GM21381 (cell line): ENCODE data around the gene MLH1.

Experiments
- ATAC-seq: cut with Tn5 transposase; IDR thresholded peaks from one replicate; pipeline ENCODE4 v1.9.1; 2021; ENCODE audit warnings: mild to moderate bottlenecking, moderate library complexity; ENCODE audit not compliant: unreplicated experiment

Gene MLH1

DNA sequence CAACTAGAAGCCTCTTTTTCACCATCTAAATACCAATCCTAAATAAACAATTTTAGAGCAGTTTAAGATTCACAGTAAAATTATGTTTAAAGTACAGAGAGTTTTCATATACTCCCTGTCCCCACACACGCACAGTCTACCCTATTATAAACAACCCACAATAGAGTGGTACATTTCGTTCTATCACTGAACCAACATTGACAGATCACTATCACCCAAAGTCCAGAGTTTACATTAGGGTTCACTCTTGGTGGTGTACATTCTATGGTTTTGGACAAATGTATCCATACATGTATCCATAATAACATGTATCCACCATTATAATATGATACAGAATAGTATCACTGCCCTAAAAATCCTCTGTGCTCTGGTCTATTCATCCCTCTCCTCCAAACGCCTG lies 89.0 kb downstream of the MLH1 start:
- ATAC-seq, result no peak

DNA sequence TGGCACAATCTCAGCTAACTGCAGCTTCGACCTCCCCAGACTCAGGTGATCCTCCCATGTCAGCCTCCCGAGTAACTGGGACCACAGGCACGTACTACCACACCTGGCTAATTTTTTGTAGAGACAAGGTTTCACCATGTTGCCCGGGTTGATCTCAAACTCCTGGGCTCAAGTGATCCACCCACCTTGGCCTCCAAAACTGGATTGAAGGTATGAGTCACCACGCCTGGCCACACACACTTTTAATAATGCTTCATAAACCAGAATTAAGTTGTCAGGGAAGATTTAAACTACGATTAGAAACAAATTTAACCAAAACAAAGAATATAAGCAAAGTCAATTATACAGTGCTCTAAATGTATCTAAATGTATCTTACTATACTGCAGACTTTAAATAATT lies 93.6 kb downstream of the MLH1 start:
- ATAC-seq, result no peak

DNA sequence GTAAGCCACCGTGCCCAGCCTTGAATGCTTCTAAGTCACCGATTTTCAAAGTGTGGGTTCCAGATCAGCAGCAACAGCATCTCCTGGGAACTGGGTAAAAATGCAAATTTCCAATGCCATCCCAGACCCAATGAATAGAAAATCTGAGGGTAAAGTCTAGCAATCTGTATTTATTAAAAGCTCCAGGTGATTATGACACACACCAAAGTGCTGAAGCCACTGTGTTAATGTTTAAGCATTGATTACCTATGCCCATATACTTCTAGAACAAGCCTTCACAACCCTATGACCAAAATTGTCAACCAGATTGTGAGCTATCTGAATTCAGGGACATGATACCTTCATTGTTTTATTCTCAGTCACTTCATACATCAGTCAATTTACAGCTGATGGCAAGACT lies 94.6 kb downstream of the MLH1 start:
- no peak for ATAC-seq

DNA sequence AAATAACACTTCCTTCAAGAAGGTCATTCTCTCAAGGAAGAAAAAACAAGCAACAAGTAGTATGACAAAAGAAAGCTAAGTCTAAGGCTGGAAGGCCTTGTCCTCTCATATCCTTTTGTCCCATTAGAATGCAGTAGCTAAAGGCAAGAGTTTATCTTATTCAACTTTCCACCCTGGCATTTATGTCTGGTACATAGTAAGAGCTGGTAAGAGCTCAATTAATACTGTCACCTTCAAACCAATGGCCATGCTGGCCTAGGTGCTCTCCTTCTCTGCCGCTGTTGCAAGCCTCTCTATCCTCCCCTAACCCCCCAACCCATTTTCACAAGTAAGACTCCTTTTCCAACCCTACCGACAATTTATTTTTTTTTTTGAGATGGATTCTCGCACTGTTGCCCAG lies 99.2 kb downstream of the MLH1 start:
- no peak for ATAC-seq

DNA sequence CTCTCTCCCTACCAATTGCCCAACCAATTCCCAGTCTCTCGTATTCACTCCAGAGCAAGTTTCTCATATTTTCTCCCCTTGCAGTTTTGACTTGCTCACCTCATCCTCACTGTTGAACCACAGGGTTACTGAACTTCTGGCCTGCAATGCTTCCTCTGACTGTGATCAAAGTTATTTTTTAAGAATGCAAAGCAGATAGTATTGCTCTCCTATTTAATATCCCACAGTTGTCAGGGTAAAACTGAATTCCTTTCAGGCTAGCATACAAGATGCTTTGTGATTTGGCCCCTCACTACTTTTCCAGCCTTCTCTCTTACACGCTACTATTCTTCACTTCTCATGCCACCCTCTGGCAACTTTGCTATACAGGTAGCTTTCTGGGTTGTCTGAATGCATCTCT lies 100.2 kb downstream of the MLH1 start:
- no peak for ATAC-seq

DNA sequence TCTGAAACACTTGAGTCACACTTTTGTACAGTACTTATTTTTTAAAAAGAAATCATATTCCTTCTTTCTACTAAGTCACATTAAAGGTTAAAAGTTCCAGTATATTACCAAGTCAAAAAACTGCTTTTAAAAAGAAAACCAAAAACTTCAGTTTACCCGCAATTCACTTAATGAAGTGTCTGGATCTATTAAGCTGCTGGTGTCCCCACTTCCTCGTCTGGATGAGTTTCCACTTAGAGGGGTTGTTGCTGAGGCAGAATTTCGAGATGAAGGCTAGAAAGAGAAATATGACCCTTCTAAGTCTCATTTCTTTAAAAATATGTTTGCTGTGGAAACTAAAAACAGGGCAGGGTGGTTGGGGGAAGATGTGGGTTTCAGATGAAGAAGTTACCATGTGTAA lies 101.3 kb downstream of the MLH1 start:
- no peak for ATAC-seq

DNA sequence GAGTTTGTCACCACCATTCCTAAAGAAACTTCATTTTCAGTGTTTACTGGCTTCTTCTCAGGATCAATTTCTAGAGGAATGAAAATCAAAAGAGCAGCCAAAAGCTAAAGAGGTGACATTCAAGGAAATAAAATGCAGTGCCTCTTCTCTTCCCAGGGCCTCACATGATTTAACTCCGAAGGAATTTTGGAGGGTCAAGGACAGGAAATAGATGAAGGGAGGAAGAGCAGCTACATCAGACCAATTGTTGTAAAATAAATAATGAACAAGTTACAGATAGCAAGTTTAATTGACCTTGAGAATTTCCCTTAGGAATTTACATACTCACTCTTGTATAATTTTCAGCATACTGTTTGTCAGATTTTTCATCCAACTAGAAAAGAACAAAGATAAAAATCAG lies 103.0 kb downstream of the MLH1 start:
- ATAC-seq, result no peak

DNA sequence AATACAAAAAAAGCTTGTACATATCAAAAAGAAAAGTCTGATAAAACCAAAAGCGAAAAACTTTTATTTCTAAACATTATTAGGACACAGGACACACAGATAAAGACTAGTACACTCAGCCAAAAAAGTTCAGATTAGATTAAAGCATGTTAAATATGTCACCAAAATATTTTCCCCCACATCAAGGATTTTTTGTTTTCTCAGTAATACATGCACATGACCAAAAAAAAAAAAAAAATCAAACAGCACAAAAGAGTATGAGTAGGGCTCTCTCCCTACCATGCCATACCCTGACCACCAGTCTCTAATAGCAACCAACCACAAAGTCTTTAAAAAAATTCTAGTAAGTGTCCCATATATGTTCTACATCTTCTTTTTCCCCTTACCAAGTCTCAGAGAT lies 103.7 kb downstream of the MLH1 start:
- ATAC-seq, result no peak

DNA sequence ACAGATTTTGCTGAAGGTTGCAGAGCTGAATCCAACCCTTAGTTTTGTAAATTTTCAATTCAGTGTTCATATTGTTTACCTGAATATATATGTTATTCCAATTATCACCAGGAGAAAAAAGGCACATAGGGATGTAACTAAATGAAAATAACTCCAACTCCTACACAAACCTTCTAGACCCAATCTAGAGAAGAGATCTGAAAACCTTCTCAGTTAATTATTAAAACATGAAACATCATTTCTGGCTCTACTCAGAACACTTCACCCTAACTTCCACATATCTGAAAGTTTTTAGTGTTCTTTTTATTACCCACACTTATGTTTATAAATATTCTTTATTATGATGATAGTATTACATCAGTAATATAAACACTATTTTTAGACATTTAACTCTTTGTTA lies 104.5 kb downstream of the MLH1 start:
- peak; percentile 49 for ATAC-seq

DNA sequence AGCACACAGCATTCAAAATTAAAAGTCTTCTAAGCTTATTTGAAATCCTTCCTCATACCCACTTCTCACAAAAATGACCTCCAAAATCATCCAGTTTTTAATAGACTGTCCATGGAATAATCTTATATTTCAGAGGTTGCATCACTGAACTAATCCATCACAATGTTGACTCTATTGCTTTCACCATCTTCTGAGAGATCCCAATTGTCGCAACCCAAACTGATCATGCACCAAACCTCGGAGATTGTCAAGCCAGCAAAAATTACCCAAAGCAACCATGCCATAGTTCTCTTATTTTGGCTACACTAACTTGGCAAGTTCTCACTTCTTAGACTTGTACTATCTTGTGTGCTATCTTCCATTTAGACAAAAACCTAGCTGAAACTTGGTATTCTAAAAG lies 105.6 kb downstream of the MLH1 start:
- no peak for ATAC-seq

DNA sequence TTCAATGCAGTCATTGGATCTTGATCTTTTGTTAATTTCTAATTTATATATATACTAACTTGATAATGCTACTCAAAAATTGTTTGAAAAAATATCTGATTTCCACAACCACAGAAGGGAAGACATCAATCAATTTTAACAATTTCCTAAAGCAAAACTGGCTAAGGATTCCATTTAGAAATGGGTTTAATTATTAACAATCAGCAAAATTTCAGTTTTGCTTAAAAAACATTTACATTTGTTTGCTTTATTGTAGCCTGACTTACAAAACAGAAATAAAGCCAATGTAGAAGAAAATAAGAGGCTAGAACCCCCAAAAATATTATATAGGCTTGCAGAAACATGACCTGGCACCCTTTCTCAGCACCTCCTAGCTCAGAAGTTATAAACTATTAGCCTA lies 106.2 kb downstream of the MLH1 start:
- no peak for ATAC-seq

DNA sequence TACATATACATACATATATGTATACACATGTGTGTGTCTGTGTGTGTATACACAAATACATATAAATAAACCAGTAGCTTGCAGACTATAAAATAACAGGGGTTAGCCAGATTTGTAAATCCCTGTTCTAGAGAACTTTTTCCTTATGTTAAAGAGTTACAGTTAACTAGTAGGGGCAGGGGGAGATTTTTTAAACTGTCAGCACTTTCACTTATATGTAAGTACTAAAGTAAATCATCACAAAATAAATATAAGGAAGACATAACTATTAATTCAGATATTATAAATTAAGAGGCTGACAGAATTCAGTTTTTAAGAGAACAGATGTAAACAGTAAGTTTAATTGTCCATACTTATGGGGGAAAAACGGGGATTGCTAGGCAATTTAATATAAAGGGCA lies 107.1 kb downstream of the MLH1 start:
- ATAC-seq, result no peak
